ENCODE data around the gene ERBB2. TPM values are rescaled to one million over a fixed set of nuclear protein-coding genes. Genes with fewer than 3 reads are reported as not detected.

Gene ERBB2
- total and polyA plus RNA-seq, 2 of the 4 experiments (the other 2 are of a cell fraction) = 28.7 to 33.3 TPM

- DNase-seq = no peak
- Histone ChIP-seq H2BK20ac (ENCODE audit: low read depth, low read length) (no peak overlapping the region), H3K36me3 (ENCODE audit: control insufficient read depth, insufficient read depth, low read length) (no peaks in the 10 kb centered on the region), H3K9me1 (ENCODE audit: insufficient read depth, low read length) (0 out of 2 replicates have a peak, but pooled peaks cover 2% of the 10 kb centered on the region), H3K79me1 (ENCODE audit: low read depth in 1 of 2, low read length in 2 of 2) (no peaks in the 10 kb centered on the region), H3K18ac (ENCODE audit: low read depth, low read length) (no peak overlapping the region), H4K5ac (ENCODE audit: low read depth, low read length) (no peak overlapping the region), H3K27ac (ENCODE audit: insufficient read depth, low read length) (no peak overlapping the region), H2AK5ac (ENCODE audit: low read depth, low read length) (no peak overlapping the region), H3K4me2 (ENCODE audit: low read depth, low read length) (no peak overlapping the region), H3K9me3 (ENCODE audit: control insufficient read depth, insufficient read depth, low read length) (no peaks in the 10 kb centered on the region), H4K91ac (ENCODE audit: insufficient read depth, low read depth, low read length) (no peak overlapping the region), H3K27me3 (ENCODE audit: control insufficient read depth, insufficient read depth, low read length) (peaks cover 29% of the 10 kb centered on the region), H2AK9ac (replicated peaks; ENCODE audit: low read depth, low read length, poor library complexity) (no peak overlapping the region), H3K4me3 (ENCODE audit: insufficient read depth, low read depth, low read length) (no peak overlapping the region), H2BK15ac (ENCODE audit: low read depth, low read length) (no peak overlapping the region), H3K23ac (ENCODE audit: low read depth, low read length) (no peak overlapping the region), H3K56ac (ENCODE audit: extremely low read depth, insufficient read depth, low read length) (no peak overlapping the region), H4K20me1 (ENCODE audit: insufficient read depth, low read length) (no peaks in the 10 kb centered on the region), H3K4ac (ENCODE audit: low read depth, low read length) (no peak overlapping the region), H2BK120ac (ENCODE audit: low read depth, low read length) (no peak overlapping the region), H3K9ac (ENCODE audit: low read depth, low read length) (no peak overlapping the region), H2AFZ (replicated peaks; ENCODE audit: low read length, poor library complexity) (no peak overlapping the region), H4K8ac (ENCODE audit: low read depth in 2 of 2, low read length in 2 of 2) (no peak overlapping the region), H3K14ac (replicated peaks; ENCODE audit: low read depth, low read length) (no peak overlapping the region), H3K4me1 (ENCODE audit: control insufficient read depth, insufficient read depth, low read length) (peaks cover 4% of the 10 kb centered on the region; the same call in 1 of the 2 replicates), H2BK5ac (ENCODE audit: low read depth, low read length, poor library complexity, severe bottlenecking) (no peak overlapping the region)
- dilution Hi-C loops (cut with HindIII; ENCODE audit: low sequenced_read_pairs, unreplicated experiment) = no loop called here
- ChIA-PET POLR2A (ENCODE audit: unreplicated experiment) (no interaction called here), CTCF (no interaction called here)
- intact Hi-C loops (cut with micrococcal nuclease) = no loop called here
- no peak for TF ChIP-seq RAD21 (IDR thresholded peaks at IDR 0.05; ENCODE audit: low read length)
- no peak for TF ChIP-seq CHD1 (IDR thresholded peaks at IDR 0.05; ENCODE audit: low read depth, low read length)
- no peak for TF ChIP-seq CEBPB (IDR thresholded peaks at IDR 0.05; ENCODE audit: low read depth, low read length)
- TF ChIP-seq MAFK (IDR thresholded peaks at IDR 0.05; ENCODE audit: low read depth, low read length) = no peak
- no peak for TF ChIP-seq BHLHE40 (IDR thresholded peaks at IDR 0.05; ENCODE audit: low read depth, low read length)
- no peak for TF ChIP-seq MXI1 (IDR thresholded peaks at IDR 0.05; ENCODE audit: borderline replicate concordance, low read depth, low read length)
- no peak for TF ChIP-seq NFE2L2 (IDR thresholded peaks at IDR 0.05; ENCODE audit: low read depth, low read length)
- no peak for TF ChIP-seq USF2 (IDR thresholded peaks at IDR 0.05; ENCODE audit: low read depth, low read length)
- TF ChIP-seq, protein P1, sequence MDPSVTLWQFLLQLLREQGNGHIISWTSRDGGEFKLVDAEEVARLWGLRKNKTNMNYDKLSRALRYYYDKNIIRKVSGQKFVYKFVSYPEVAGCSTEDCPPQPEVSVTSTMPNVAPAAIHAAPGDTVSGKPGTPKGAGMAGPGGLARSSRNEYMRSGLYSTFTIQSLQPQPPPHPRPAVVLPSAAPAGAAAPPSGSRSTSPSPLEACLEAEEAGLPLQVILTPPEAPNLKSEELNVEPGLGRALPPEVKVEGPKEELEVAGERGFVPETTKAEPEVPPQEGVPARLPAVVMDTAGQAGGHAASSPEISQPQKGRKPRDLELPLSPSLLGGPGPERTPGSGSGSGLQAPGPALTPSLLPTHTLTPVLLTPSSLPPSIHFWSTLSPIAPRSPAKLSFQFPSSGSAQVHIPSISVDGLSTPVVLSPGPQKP (IDR thresholded peaks at IDR 0.05; ENCODE audit: borderline replicate concordance, low read depth, low read length) = no peak
- TF ChIP-seq MAZ (IDR thresholded peaks at IDR 0.05; ENCODE audit: borderline replicate concordance, low read depth, low read length) = no peak
- TF ChIP-seq SMC3 (IDR thresholded peaks at IDR 0.05; ENCODE audit: low read depth, low read length) = no peak
- TF ChIP-seq RFX5 (IDR thresholded peaks at IDR 0.05; ENCODE audit: low read depth, low read length) = no peak
- TF ChIP-seq, protein P2, sequence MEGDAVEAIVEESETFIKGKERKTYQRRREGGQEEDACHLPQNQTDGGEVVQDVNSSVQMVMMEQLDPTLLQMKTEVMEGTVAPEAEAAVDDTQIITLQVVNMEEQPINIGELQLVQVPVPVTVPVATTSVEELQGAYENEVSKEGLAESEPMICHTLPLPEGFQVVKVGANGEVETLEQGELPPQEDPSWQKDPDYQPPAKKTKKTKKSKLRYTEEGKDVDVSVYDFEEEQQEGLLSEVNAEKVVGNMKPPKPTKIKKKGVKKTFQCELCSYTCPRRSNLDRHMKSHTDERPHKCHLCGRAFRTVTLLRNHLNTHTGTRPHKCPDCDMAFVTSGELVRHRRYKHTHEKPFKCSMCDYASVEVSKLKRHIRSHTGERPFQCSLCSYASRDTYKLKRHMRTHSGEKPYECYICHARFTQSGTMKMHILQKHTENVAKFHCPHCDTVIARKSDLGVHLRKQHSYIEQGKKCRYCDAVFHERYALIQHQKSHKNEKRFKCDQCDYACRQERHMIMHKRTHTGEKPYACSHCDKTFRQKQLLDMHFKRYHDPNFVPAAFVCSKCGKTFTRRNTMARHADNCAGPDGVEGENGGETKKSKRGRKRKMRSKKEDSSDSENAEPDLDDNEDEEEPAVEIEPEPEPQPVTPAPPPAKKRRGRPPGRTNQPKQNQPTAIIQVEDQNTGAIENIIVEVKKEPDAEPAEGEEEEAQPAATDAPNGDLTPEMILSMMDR (conservative IDR thresholded peaks at IDR 0.05; ENCODE audit: low read depth, low read length) = no peak
- no peak for TF ChIP-seq FOS (IDR thresholded peaks at IDR 0.05; ENCODE audit: low read depth, low read length)
- TF ChIP-seq RCOR1 (IDR thresholded peaks at IDR 0.05; ENCODE audit: insufficient replicate concordance, low read length) = no peak
- TF ChIP-seq POLR2A (IDR thresholded peaks at IDR 0.05; ENCODE audit: low read depth, low read length) = no peak
- in situ Hi-C loops (cut with MboI; ENCODE audit: low sequenced_read_pairs) = no loop called here
- no TSS peak for BruUV-seq (replicated peaks)
- ATAC-seq (ENCODE audit: low read depth) = no peak
- no CpG with 5 or more reads among the region's 4 CpGs for WGBS, 2 experiments (ENCODE audit: extremely low coverage in 2 of 2, insufficient read length in 1 of 2)
Measured at GRCh38 chr17:39747745-39748144, 47.9 kb downstream of the ERBB2 start.

All from IMR-90 (cell line).